K562 (cell line): ENCODE results near the gene BIK. TPM values are rescaled to one million over a fixed set of nuclear protein-coding genes. Genes with fewer than 3 reads are reported as not detected.

Source experiments
- ATAC-seq: fragments of 200-7000 bp; cut with Tn5 transposase; 3 replicates; pipeline ENCODE4 v1.9.1; 2020; ENCODE audit warnings: moderate library complexity
- BruUV-seq: library from RNA; stranded (reverse); fragments of 400-500 nt; replicated peaks from 2 replicates; lab custom pipeline; 2021; lab: Mats Ljungman, UMichigan
- CTCF ChIA-PET: fragments of 300-600 bp; formaldehyde crosslinking; extraction: SDS; loops from one replicate; lab custom pipeline; 2021; ENCODE audit warnings: low intra/inter-chr PET ratio; lab: Yijun Ruan, JAX
- POLR2A ChIA-PET: fragments of 300-600, 350-650 bp; sonication (Branson Sonifier 250); formaldehyde crosslinking; extraction: SDS; loops from one replicate; lab custom pipeline; 2021; ENCODE audit warnings: antibody characterized with exemption, inconsistent platforms; lab: Yijun Ruan, JAX
- DNase-seq, 4 experiments: peaks; one replicate each; pipeline versions ENCODE4 v3.0.0 to v3.0.0-alpha.2; 2011 to 2018; ENCODE audit warnings: low spot score in 3 of 4, mixed read lengths in 3 of 4; ENCODE audit errors: extremely low read depth in 1 of 4
- FAIRE-seq: peaks from 2 replicates; lab custom pipeline; 2011; peaks lifted over from hg19 to GRCh38; lab: Jason Lieb, UNC
- H2AFZ ChIP-seq: 2 replicates; pipeline ENCODE4 v1.6.0; 2011; ENCODE audit warnings: low read depth, low read length, control low read depth, inconsistent platforms
- H3K27ac ChIP-seq: fragments of 200-600 bp; 3 replicates; pipeline ENCODE4 v1.8.0; 2011; ENCODE audit warnings: low read depth, mild to moderate bottlenecking, control low read depth, inconsistent platforms, low read length, moderate library complexity, mixed read lengths; ENCODE audit errors: extremely low read depth
- H3K27me3 ChIP-seq, 2 experiments: fragments of 300-600 bp in 1 of 2; 2 replicates in 1 of 2; 3 replicates in 1 of 2; pipeline versions ENCODE4 v1.6.0 to v1.8.0; 2011; ENCODE audit warnings: inconsistent platforms in 2 of 2, low read length in 2 of 2, mild to moderate bottlenecking in 1 of 2, mixed read lengths in 1 of 2, moderate library complexity in 1 of 2; ENCODE audit not compliant: control insufficient read depth in 2 of 2, insufficient read depth in 2 of 2
- H3K36me3 ChIP-seq: fragments of 300-600 bp; 3 replicates; pipeline ENCODE4 v1.8.0; 2011; ENCODE audit warnings: mild to moderate bottlenecking, low read length, inconsistent platforms; ENCODE audit not compliant: control insufficient read depth, insufficient read depth
- H3K4me1 ChIP-seq, 2 experiments: fragments of 200-600 bp in 1 of 2; replicated peaks in 1 of 2; 2 replicates in 1 of 2; 3 replicates in 1 of 2; pipeline versions ENCODE4 v1.5.1 to v1.8.0; 2011; ENCODE audit warnings: inconsistent platforms in 2 of 2, low read length in 2 of 2, mild to moderate bottlenecking in 1 of 2, mixed read lengths in 1 of 2, moderate library complexity in 1 of 2; ENCODE audit not compliant: control insufficient read depth in 2 of 2, insufficient read depth in 2 of 2
- H3K4me2 ChIP-seq: 2 replicates; pipeline ENCODE4 v1.6.1; 2011; ENCODE audit warnings: low read length, control low read depth, inconsistent platforms, mixed read lengths; ENCODE audit not compliant: insufficient read depth
- H3K4me3 ChIP-seq: fragments of 200-600 bp; sonication (generic), shearing (Covaris generic); 2 replicates; pipeline ENCODE4 v1.5.1; 2016; ENCODE audit warnings: control low read depth, inconsistent platforms
- H3K79me2 ChIP-seq: fragments of 200-600 bp; 3 replicates; pipeline ENCODE4 v1.8.0; 2011; ENCODE audit warnings: low read length, inconsistent platforms; ENCODE audit not compliant: control insufficient read depth, insufficient read depth
- H3K9ac ChIP-seq, 2 experiments: 2 replicates each; pipeline versions ENCODE4 v1.6.0 to v1.6.1; 2011; ENCODE audit warnings: low read depth in 2 of 2, low read length in 2 of 2, control low read depth in 1 of 2, inconsistent platforms in 1 of 2, mild to moderate bottlenecking in 1 of 2, mixed read lengths in 1 of 2; ENCODE audit not compliant: insufficient read depth in 1 of 2
- H3K9me1 ChIP-seq: one replicate; pipeline ENCODE4 v1.6.0; 2011; ENCODE audit warnings: inconsistent platforms, mild to moderate bottlenecking, low read length, moderate library complexity; ENCODE audit not compliant: control insufficient read depth, insufficient read depth
- H3K9me3 ChIP-seq: replicated peaks from 2 replicates; pipeline ENCODE4 v1.5.1; 2011; ENCODE audit warnings: low read depth, low read length, inconsistent platforms; ENCODE audit not compliant: control insufficient read depth, insufficient read depth
- H4K20me1 ChIP-seq: replicated peaks from 2 replicates; pipeline ENCODE4 v1.6.1; 2011; ENCODE audit warnings: low read length, inconsistent platforms, mixed read lengths; ENCODE audit not compliant: control insufficient read depth, insufficient read depth
- ARID3A ChIP-seq: IDR thresholded peaks from 2 replicates; pipeline ENCODE4 v1.6.1; 2012; ENCODE audit warnings: low read depth, low read length, improper control_type of control experiment, borderline replicate concordance
- BACH1 ChIP-seq: fragments of 200-800 bp; sonication (Bioruptor generic); IDR thresholded peaks from 2 replicates; pipeline ENCODE4 v1.6.1; 2016; ENCODE audit warnings: missing genetic modification characterization, missing compliant biosample characterization
- CHCHD3 ChIP-seq: fragments of 250-450 bp; sonication (Bioruptor Pico); IDR thresholded peaks from 2 replicates; pipeline ENCODE4 v2.1.2; 2022; ENCODE audit warnings: mild to moderate bottlenecking
- CHD4 ChIP-seq: fragments of 200-600 bp; sonication (generic); IDR thresholded peaks from 3 replicates; pipeline ENCODE4 v1.6.1; 2012; ENCODE audit warnings: low read depth, mild to moderate bottlenecking, mixed read lengths, low read length, inconsistent platforms; ENCODE audit not compliant: insufficient read depth, insufficient replicate concordance, poor library complexity, severe bottlenecking
- DMBX1 ChIP-seq: fragments of 250-450 bp; sonication (Bioruptor Pico); IDR thresholded peaks from 2 replicates; pipeline ENCODE4 v1.8.0; 2022; ENCODE audit warnings: inconsistent platforms, mild to moderate bottlenecking, moderate library complexity, borderline replicate concordance
- DNMT1 ChIP-seq: fragments of 450-650 bp; IDR thresholded peaks from 2 replicates; pipeline ENCODE4 v1.6.1; 2016; ENCODE audit warnings: antibody characterized with exemption, mild to moderate bottlenecking
- ETS1 ChIP-seq: conservative IDR thresholded peaks from 2 replicates; pipeline ENCODE4 v1.6.1; 2011; ENCODE audit warnings: low read depth, mild to moderate bottlenecking, low read length; ENCODE audit not compliant: control insufficient read depth
- KDM1A ChIP-seq, 2 experiments: fragments of 450-650 bp; IDR thresholded peaks; 2 replicates each; pipeline ENCODE4 v1.6.1; 2016; ENCODE audit warnings: mild to moderate bottlenecking in 2 of 2
- MYBL2 ChIP-seq, 2 experiments: fragments of 450-650 bp in 1 of 2; sonication (generic) in 1 of 2; formaldehyde crosslinking in 1 of 2; IDR thresholded peaks; 2 replicates each; pipeline versions ENCODE4 v1.6.1 to v1.8.1; 2017 to 2022; ENCODE audit warnings: borderline replicate concordance in 1 of 2, inconsistent platforms in 1 of 2, low read depth in 1 of 2, mild to moderate bottlenecking in 1 of 2, missing genetic modification reagents in 1 of 2, moderate library complexity in 1 of 2
- PHB ChIP-seq: fragments of 250-450 bp; sonication (Bioruptor Pico); IDR thresholded peaks from 2 replicates; pipeline ENCODE4 v1.5.0; 2021
- SIN3B ChIP-seq: fragments of 450-650 bp; IDR thresholded peaks from 2 replicates; pipeline ENCODE4 v1.6.1; 2017; ENCODE audit warnings: low read depth, mild to moderate bottlenecking, moderate library complexity
- TFE3 ChIP-seq: fragments of 450-650 bp; formaldehyde crosslinking; IDR thresholded peaks from 2 replicates; pipeline ENCODE4 v1.4.0; 2020; ENCODE audit warnings: mild to moderate bottlenecking, mixed read lengths
- ZNF175 ChIP-seq: fragments of 200-800 bp; sonication (Bioruptor generic); IDR thresholded peaks from 2 replicates; pipeline ENCODE4 v1.6.1; 2016; ENCODE audit warnings: low read depth, mild to moderate bottlenecking, missing genetic modification characterization, missing compliant biosample characterization
- ZNF347 ChIP-seq: fragments of 450-650 bp; formaldehyde crosslinking; IDR thresholded peaks from 2 replicates; pipeline ENCODE4 v1.4.0; 2020; ENCODE audit warnings: low read depth, mild to moderate bottlenecking, moderate library complexity
- WGBS: fragments of 100-300 bp; shearing (Covaris generic); methylation state at CpG from one replicate; pipeline ENCODE4 v1.1.6; 2016; ENCODE audit warnings: low coverage, mixed read lengths; ENCODE audit not compliant: insufficient coverage; ENCODE audit errors: missing lambda C conversion rate; 5-methylcytosine and 5-hydroxymethylcytosine counted together
- in situ Hi-C: fragments of 300-500 bp; cut with MboI; formaldehyde crosslinking; loops from 4 replicates; pipeline ENCODE4 v1.15.0; 2018; ENCODE audit warnings: inconsistent platforms, mixed read lengths
- intact Hi-C: fragments of 100-400 bp; cut with micrococcal nuclease; formaldehyde crosslinking; loops from 2 replicates; pipeline ENCODE4 v1.14.2; 2022
- polyA plus RNA-seq, 8 experiments: library from polyadenylated mRNA; depleted of rRNA in 4 of 8; stranded (reverse) in 5 of 8; unstranded in 3 of 8; fragments of >200 nt; fragmentation: Nextera tagmentation in 2 of 8; fragmentation: Illumina TruSeq in 1 of 8; extraction: Ambion mirVana in 2 of 8; extraction: Trizol in 1 of 8; gene quantifications; 2 replicates each; pipeline versions ENCODE4 v1.2.1 to v1.2.3, GENCODE V29; 2011 to 2014; ENCODE audit warnings: inconsistent platforms in 1 of 8, missing spikeins in 1 of 8
- total RNA-seq, 7 experiments: library from RNA; depleted of rRNA in 6 of 7; stranded (reverse); fragments of >200 nt in 6 of 7; fragmentation: Illumina TruSeq in 2 of 7; extraction: Trizol in 2 of 7; gene quantifications; 2 replicates each; pipeline versions ENCODE4 v1.2.1 to v1.2.3, GENCODE V29; 2011 to 2021; ENCODE audit warnings: low replicate concordance in 1 of 7

BIK gene
- total and polyA plus RNA-seq, 9 of the 15 experiments (the other 6 are each of a cell fraction or from before 2014, with no cell fraction given), result 0.08 to 0.23 (median 0.18) TPM; not detected in 4

GRCh38 chr22:43151251-43152002 lies 40.9 kb downstream of the BIK start, which contains the start of gene TSPO:
Gene TSPO (plus strand): TSS chr22:43151559. CDS start chr22:43159239, 7,680 bp downstream.
- Histone ChIP-seq H3K9me1 (no peaks in the 10 kb centered on the region), H3K27ac (peak within 1 kb of the TSS; percentile 76), H4K20me1 (0 out of 2 replicates have a peak, but pooled peaks cover 3% of the 10 kb centered on the region), H3K79me2 (peaks cover 29% of the 10 kb centered on the region), H3K4me1 (peaks cover 0 to 38% of the 10 kb centered on the region in 2 experiments; a peak in 3 of 5 replicates), H3K9me3 (no peaks in the 10 kb centered on the region), H3K4me3 (peak within 1 kb of the TSS; percentile 54), H2AFZ (peak within 1 kb of the TSS; percentile 83), H3K27me3 (no peaks in the 10 kb centered on the region), H3K9ac (peak within 1 kb of the TSS; percentile 82 to 96), H3K36me3 (no peaks in the 10 kb centered on the region), H3K4me2 (peak within 1 kb of the TSS; percentile 85)
- in situ Hi-C loops (no loop called here), intact Hi-C loops (no loop called here)
- ATAC-seq (peak; percentile 79), DNase-seq (peak; percentile 53 to 85 (median 80)), FAIRE-seq (no peak)
- POLR2A ChIA-PET, result interaction anchor here (0.6 kb wide), 1 partner anchor 48 kb away, joined by 4 read pairs; no protein-coding TSS in a partner anchor
- WGBS, result 0% methylated on average over 22 of the region's 75 CpGs
- CTCF ChIA-PET, result no interaction called here
- TSS peak; percentile 50 for BruUV-seq
- no peak for TF ChIP-seq TFE3 (CRISPR knock-in tag)
- TF ChIP-seq ZNF175 (CRISPR knock-in tag), result no peak
- no peak for TF ChIP-seq ZNF347
- TF ChIP-seq CHCHD3 (CRISPR knock-in tag), result no peak
- TF ChIP-seq ARID3A, result no peak
- TF ChIP-seq KDM1A (IDR thresholded peaks at IDR 0.05), result 0 out of 4 replicates have a peak, but pooled peaks of 1 of the 2 experiments have one; percentile 8
- no peak for TF ChIP-seq MYBL2 (IDR thresholded peaks at IDR 0.05; ENCODE audit: low read depth)
- TF ChIP-seq MYBL2 (CRISPR knock-in tag; IDR thresholded peaks at IDR 0.05; ENCODE audit: borderline replicate concordance), result no peak
- TF ChIP-seq ETS1, result 0 out of 2 replicates have a peak, but pooled peaks have one; percentile 26
- 0 out of 2 replicates have a peak, but pooled peaks have one; percentile 41 for TF ChIP-seq DMBX1
- TF ChIP-seq PHB (CRISPR knock-in tag), result no peak
- TF ChIP-seq SIN3B, result 0 out of 2 replicates have a peak, but pooled peaks have one; percentile 19
- no peak for TF ChIP-seq DNMT1
- no peak for TF ChIP-seq BACH1
- TF ChIP-seq CHD4, result no peak
